HCT116 (cell line): ENCODE data around the gene CSF3R.

ENCODE experiments used
- CTCF ChIP-seq, 3 experiments: fragments of 200-600 bp in 1 of 3; sonication (generic) in 1 of 3; IDR thresholded peaks in 2 of 3; conservative IDR thresholded peaks in 1 of 3; 2 replicates each; pipeline ENCODE4 v1.5.1; 2012 to 2017; ENCODE audit warnings: low read depth in 2 of 3, low read length in 2 of 3, antibody characterized with exemption in 1 of 3, borderline replicate concordance in 1 of 3, control low read depth in 1 of 3, mild to moderate bottlenecking in 1 of 3, mixed read lengths in 1 of 3, mixed run types in 1 of 3, moderate library complexity in 1 of 3; ENCODE audit not compliant: insufficient read depth in 1 of 3
- EZH2phosphoT487 ChIP-seq: fragments of 200-600 bp; IDR thresholded peaks from 2 replicates; pipeline ENCODE4 v1.6.1; 2018; ENCODE audit warnings: antibody characterized with exemption, borderline replicate concordance

DNA sequence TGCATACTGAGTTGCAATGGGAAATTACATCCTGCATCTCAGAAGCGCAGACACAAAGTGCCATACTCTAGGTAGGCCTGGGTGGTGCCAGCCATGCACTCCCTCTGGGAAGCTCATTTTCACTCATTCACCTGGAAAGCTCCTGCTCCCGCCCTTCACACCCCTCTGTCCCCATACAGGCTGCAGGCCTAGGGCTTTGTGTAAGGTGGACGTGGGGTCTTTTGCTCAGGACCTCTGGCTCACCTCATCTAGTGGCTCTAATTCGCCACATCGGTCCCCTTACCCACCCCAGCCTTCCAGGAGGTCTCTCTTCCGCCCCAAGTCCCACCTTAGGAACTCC, 19.3 kb downstream of the CSF3R start:
- no peak for TF ChIP-seq CTCF (IDR thresholded peaks at IDR 0.05 in 2 of 3, conservative IDR thresholded peaks at IDR 0.05 in 1 of 3; ENCODE audit: borderline replicate concordance in 1 of 3, insufficient read depth in 1 of 3, low read depth in 2 of 3, low read length in 2 of 3)
- TF ChIP-seq EZH2phosphoT487 = no peak
